ENCODE data around the gene GNA12.

DNA sequence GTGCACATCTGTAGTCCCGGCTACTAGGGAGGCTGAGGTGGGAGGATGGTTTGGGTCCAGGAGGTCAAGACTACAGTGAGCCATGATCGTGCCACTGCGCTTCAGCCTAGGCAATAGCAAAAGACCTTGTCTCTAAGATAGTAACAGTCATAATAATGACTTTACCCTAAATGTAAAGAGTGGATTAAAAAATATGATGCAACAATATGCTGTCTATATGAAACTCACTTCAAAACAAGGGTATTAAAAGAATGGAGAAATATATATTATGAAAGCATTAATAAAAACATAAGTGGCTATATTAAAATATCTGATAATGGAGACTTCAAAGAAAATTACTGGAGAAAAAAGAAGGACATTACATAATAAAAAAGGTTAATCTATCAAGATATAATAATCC, 5.7 kb downstream of the GNA12 start:
- TF ChIP-seq TAF1 (IDR thresholded peaks at IDR 0.05; ENCODE audit: borderline replicate concordance, insufficient read depth, low read length) (no peak), SIN3A (IDR thresholded peaks at IDR 0.05; ENCODE audit: borderline replicate concordance, insufficient read depth, low read length) (no peak), FOXP2 (optimal IDR thresholded peaks at IDR 0.05; ENCODE audit: borderline replicate concordance, extremely low read depth, extremely low read length, insufficient read depth) (no peak)
- TF ChIP-seq, protein P1, sequence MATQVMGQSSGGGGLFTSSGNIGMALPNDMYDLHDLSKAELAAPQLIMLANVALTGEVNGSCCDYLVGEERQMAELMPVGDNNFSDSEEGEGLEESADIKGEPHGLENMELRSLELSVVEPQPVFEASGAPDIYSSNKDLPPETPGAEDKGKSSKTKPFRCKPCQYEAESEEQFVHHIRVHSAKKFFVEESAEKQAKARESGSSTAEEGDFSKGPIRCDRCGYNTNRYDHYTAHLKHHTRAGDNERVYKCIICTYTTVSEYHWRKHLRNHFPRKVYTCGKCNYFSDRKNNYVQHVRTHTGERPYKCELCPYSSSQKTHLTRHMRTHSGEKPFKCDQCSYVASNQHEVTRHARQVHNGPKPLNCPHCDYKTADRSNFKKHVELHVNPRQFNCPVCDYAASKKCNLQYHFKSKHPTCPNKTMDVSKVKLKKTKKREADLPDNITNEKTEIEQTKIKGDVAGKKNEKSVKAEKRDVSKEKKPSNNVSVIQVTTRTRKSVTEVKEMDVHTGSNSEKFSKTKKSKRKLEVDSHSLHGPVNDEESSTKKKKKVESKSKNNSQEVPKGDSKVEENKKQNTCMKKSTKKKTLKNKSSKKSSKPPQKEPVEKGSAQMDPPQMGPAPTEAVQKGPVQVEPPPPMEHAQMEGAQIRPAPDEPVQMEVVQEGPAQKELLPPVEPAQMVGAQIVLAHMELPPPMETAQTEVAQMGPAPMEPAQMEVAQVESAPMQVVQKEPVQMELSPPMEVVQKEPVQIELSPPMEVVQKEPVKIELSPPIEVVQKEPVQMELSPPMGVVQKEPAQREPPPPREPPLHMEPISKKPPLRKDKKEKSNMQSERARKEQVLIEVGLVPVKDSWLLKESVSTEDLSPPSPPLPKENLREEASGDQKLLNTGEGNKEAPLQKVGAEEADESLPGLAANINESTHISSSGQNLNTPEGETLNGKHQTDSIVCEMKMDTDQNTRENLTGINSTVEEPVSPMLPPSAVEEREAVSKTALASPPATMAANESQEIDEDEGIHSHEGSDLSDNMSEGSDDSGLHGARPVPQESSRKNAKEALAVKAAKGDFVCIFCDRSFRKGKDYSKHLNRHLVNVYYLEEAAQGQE (IDR thresholded peaks at IDR 0.05; ENCODE audit: insufficient read depth in 1 of 2, low read depth in 2 of 2, low read length in 2 of 2): no peak

Data from PFSK-1 (cell line).